ENCODE results near the gene MAGEA10. TPM values are rescaled to one million over a fixed set of nuclear protein-coding genes. Genes with fewer than 3 reads are reported as not detected.

The MAGEA10 gene
- total RNA-seq, 4 donors from 2014 or later, result not detected

DNA sequence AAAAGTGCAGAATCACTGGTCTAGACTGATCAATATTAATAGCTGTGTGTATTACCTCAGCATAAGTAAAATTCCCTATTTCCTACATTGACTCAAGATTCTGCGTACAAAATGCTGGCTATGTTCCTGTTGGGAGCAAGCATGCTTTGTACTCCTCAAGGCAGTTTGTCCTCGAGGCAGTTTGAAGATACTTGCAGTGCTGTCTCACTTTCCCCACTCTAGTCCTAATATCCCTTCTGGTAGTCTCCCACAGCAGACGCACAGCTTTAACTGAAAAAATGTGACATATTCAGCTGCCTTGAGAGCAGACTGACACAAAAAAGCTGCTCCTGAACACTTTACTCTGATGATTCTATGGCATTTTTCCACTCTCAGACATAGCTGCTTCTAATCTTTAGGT, 12.9 kb upstream of the MAGEA10 start:
- no peaks in the 10 kb centered on the region for H3K27me3 ChIP-seq
- intact Hi-C loops (cut with DNase I; ENCODE audit: low total_unique reads), result no loop called here

DNA sequence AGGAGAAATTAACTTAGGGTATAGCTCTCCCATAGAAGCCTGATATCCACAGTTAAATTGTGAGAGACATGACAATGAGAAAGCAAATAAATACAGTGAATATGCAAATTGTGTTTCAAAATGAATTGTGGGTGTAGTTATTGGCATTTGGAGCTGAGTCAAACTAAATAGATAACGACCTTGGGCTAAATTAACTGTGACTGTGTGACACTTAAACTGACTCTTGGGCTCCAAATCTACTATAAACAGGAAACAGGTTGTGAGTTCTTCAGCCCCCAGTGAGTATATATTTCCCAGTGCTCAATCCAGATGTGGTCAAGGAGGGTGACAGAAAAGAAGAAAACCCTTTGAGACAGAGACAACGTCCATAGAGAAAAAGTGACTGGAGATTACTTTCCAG, 11.3 kb upstream of the MAGEA10 start:
- no peak overlapping the region for H3K4me3 ChIP-seq
- intact Hi-C loops (cut with DNase I; ENCODE audit: low total_unique reads), result no loop called here
- H3K4me1 ChIP-seq, result no peaks in the 10 kb centered on the region
- no peaks in the 10 kb centered on the region for H3K27me3 ChIP-seq
- no peaks in the 10 kb centered on the region for H3K36me3 ChIP-seq
- TF ChIP-seq, protein P1, sequence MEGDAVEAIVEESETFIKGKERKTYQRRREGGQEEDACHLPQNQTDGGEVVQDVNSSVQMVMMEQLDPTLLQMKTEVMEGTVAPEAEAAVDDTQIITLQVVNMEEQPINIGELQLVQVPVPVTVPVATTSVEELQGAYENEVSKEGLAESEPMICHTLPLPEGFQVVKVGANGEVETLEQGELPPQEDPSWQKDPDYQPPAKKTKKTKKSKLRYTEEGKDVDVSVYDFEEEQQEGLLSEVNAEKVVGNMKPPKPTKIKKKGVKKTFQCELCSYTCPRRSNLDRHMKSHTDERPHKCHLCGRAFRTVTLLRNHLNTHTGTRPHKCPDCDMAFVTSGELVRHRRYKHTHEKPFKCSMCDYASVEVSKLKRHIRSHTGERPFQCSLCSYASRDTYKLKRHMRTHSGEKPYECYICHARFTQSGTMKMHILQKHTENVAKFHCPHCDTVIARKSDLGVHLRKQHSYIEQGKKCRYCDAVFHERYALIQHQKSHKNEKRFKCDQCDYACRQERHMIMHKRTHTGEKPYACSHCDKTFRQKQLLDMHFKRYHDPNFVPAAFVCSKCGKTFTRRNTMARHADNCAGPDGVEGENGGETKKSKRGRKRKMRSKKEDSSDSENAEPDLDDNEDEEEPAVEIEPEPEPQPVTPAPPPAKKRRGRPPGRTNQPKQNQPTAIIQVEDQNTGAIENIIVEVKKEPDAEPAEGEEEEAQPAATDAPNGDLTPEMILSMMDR (IDR thresholded peaks at IDR 0.05), result no peak
- TF ChIP-seq POLR2A (IDR thresholded peaks at IDR 0.05), result no peak
- no peaks in the 10 kb centered on the region for H3K9me3 ChIP-seq
- H3K27ac ChIP-seq, result no peak overlapping the region
- DNase-seq, result no peak

More for the DNA sequence above, 12.9 kb upstream of the MAGEA10 start:
- TF ChIP-seq POLR2A (IDR thresholded peaks at IDR 0.05), result no peak
- TF ChIP-seq, protein P1 (IDR thresholded peaks at IDR 0.05), result no peak
- Histone ChIP-seq H3K4me1 (no peaks in the 10 kb centered on the region), H3K9me3 (no peaks in the 10 kb centered on the region), H3K27ac (no peak overlapping the region), H3K36me3 (no peaks in the 10 kb centered on the region), H3K4me3 (no peak overlapping the region)
- DNase-seq, result no peak

DNA sequence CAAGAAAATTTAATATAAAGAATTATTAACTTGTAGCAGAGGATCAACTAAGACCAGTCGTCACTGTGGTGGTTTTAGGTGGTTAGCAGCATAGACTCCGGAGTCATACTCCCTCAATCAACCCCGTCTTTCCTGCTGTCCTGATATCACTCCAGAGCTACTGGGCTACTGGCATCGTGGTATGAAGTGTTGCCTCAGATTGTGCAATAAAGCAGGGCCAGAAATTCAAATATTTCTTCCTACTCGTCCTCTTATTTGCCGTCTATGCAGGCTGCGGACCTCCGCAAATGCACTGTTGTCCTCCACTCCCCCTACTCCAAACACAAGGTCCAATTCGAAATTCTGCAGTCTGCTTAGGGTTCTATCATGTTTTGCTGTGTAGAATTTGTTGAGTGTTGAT, 1.2 kb upstream of the MAGEA10 start:
- TF ChIP-seq, protein P1 (IDR thresholded peaks at IDR 0.05), result no peak
- TF ChIP-seq POLR2A (IDR thresholded peaks at IDR 0.05), result no peak
- intact Hi-C loops (cut with DNase I; ENCODE audit: low total_unique reads), result no loop called here
- no peak overlapping the region for H3K27ac ChIP-seq
- H3K36me3 ChIP-seq, result no peaks in the 10 kb centered on the region
- no peak for DNase-seq
- peaks cover 0 to 3% of the 10 kb centered on the region in 2 donors for H3K27me3 ChIP-seq
- no peaks in the 10 kb centered on the region for H3K9me3 ChIP-seq
- H3K4me3 ChIP-seq, result no peak overlapping the region
- H3K4me1 ChIP-seq, result no peaks in the 10 kb centered on the region

DNA sequence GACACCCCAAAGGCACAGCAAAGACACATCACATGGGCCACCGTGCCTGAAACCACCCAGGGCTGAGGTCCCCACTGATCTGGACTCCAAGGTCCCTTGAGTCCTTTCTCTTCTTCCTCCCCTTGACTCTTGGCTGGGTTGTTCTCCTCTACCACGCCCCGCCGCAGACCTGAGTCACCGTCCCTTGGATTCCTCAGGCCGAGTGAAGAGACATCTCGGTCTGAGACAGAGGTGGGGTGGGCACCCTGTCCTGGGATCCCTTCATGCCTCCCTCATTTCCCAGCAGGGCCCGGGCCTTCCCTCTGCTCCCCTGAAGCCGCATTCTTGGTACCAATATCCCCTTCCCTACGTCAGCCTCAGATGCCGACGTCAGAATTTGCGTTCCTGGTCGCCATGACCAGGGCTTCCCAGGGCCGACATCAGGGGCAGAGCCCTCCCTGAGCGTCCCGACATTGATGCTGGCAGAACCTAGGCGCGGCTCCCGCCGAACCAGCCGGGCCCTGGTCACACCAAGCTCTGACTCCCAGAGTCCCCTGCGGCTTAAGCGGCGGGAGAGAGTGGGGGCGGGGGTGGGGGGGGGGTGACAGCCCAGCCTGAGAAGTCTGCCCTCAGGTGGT, 498 bp downstream of the MAGEA10 start:
- H3K9me3 ChIP-seq, result no peaks in the 10 kb centered on the region
- no peak overlapping the region for H3K27ac ChIP-seq
- TF ChIP-seq POLR2A (IDR thresholded peaks at IDR 0.05), result no peak
- TF ChIP-seq, protein P1 (IDR thresholded peaks at IDR 0.05), result no peak
- no peak overlapping the region for H3K4me3 ChIP-seq
- no peaks in the 10 kb centered on the region for H3K36me3 ChIP-seq
- H3K27me3 ChIP-seq, result no peaks in the 10 kb centered on the region
- H3K4me1 ChIP-seq, result no peaks in the 10 kb centered on the region
- intact Hi-C loops (cut with DNase I; ENCODE audit: low total_unique reads), result no loop called here
- DNase-seq, result no peak

DNA sequence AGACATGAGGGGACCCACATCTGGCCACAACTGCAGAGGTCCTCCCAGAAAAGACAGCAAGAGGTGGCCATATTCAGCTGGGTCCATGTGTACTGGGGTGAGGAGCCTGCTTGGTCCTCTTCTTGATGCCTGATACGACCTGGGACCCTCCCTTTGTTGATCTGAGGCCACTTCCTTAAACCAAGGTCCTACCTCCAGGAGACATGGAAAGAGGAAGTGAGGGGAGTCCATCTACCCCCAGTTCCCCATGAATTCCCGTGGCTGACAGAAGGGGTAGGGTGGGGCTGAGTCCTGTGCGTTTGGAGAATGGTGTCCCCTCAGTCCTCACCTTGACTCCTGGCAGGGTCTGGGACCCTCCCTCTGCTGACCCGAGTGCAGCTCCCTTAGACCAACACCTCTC, 2.1 kb downstream of the MAGEA10 start:
- Histone ChIP-seq H3K36me3 (no peaks in the 10 kb centered on the region), H3K27me3 (no peaks in the 10 kb centered on the region), H3K9me3 (no peaks in the 10 kb centered on the region), H3K27ac (no peak overlapping the region), H3K4me3 (no peak overlapping the region), H3K4me1 (no peaks in the 10 kb centered on the region)
- intact Hi-C loops (cut with DNase I; ENCODE audit: low total_unique reads), result no loop called here
- DNase-seq, result no peak
- no peak for TF ChIP-seq POLR2A (IDR thresholded peaks at IDR 0.05)
- TF ChIP-seq, protein P1 (IDR thresholded peaks at IDR 0.05), result no peak
